HCT116 (cell line): ENCODE data around the gene LRBA. TPM values are rescaled to one million over a fixed set of nuclear protein-coding genes. Genes with fewer than 3 reads are reported as not detected.

Experiments used
- ATAC-seq: fragments of 200-7000 bp; cut with Tn5 transposase; 2 replicates; pipeline ENCODE4 v1.9.1; 2020; ENCODE audit warnings: mild to moderate bottlenecking, moderate library complexity
- BruUV-seq: library from RNA; stranded (reverse); fragments of 400-500 nt; replicated peaks from 2 replicates; lab custom pipeline; 2021; lab: Mats Ljungman, UMichigan
- CTCF ChIA-PET: fragments of 300-600 bp; sonication (Branson Sonifier 250); formaldehyde crosslinking; loops from one replicate; lab custom pipeline; 2021; ENCODE audit warnings: antibody characterized with exemption; lab: Charles Lee
- POLR2A ChIA-PET: fragments of 300-600, 350-600 bp; sonication (Branson Sonifier 250); formaldehyde crosslinking; loops from one replicate; lab custom pipeline; 2021; ENCODE audit warnings: antibody characterized with exemption; lab: Charles Lee
- RAD21 ChIA-PET, 2 experiments: fragments of 300-600 bp; sonication (Branson Sonifier 250); formaldehyde crosslinking; loops; one replicate each; lab custom pipeline; 2023; ENCODE audit warnings: low total read pairs in 2 of 2; ENCODE audit not compliant: uncharacterized antibody in 2 of 2, unreplicated experiment in 2 of 2, low non-redundant PET in 1 of 2; lab: Charles Lee
- DNase-seq: peaks from one replicate; pipeline ENCODE4 v3.0.0-alpha.2; 2010; ENCODE audit warnings: low read depth, low spot score
- H2AFZ ChIP-seq: fragments of 200-600 bp; shearing (Covaris generic), sonication (generic); 2 replicates; pipeline ENCODE4 v1.6.1; 2017; ENCODE audit warnings: low read depth, mixed run types, mixed read lengths, antibody characterized with exemption, low read length; ENCODE audit not compliant: poor library complexity, severe bottlenecking
- H3K27ac ChIP-seq: 2 replicates; pipeline ENCODE4 v1.5.1; 2012; ENCODE audit warnings: low read depth, low read length
- H3K27me3 ChIP-seq: fragments of 200-600 bp; sonication (generic); 2 replicates; pipeline ENCODE4 v1.6.1; 2016; ENCODE audit warnings: mixed run types, low read length, mixed read lengths; ENCODE audit not compliant: insufficient read depth
- H3K36me3 ChIP-seq, 2 experiments: fragments of 200-500 bp in 1 of 2; fragments of 200-600 bp in 1 of 2; sonication (Bioruptor generic) in 1 of 2; sonication (generic) in 1 of 2; 2 replicates each; pipeline versions ENCODE4 v1.5.1 to v1.6.1; 2014 to 2016; ENCODE audit warnings: low read length in 2 of 2, inconsistent platforms in 1 of 2, mixed read lengths in 1 of 2, mixed run types in 1 of 2; ENCODE audit not compliant: insufficient read depth in 2 of 2, control insufficient read depth in 1 of 2
- H3K4me1 ChIP-seq, 2 experiments: fragments of 200-600 bp in 1 of 2; sonication (generic) in 1 of 2; 2 replicates each; pipeline versions ENCODE4 v1.5.1 to v1.6.1; 2012 to 2017; ENCODE audit warnings: low read length in 2 of 2, inconsistent platforms in 1 of 2, mild to moderate bottlenecking in 1 of 2, mixed read lengths in 1 of 2, mixed run types in 1 of 2, moderate library complexity in 1 of 2; ENCODE audit not compliant: insufficient read depth in 2 of 2, control insufficient read depth in 1 of 2
- H3K4me2 ChIP-seq: fragments of 200-600 bp; sonication (generic); 2 replicates; pipeline ENCODE4 v1.6.1; 2017; ENCODE audit warnings: mixed run types, low read length, mixed read lengths
- H3K4me3 ChIP-seq, 2 experiments: fragments of 200-600 bp in 1 of 2; sonication (generic) in 1 of 2; replicated peaks in 1 of 2; 2 replicates each; pipeline ENCODE4 v1.5.1; 2011 to 2016; ENCODE audit warnings: low read length in 2 of 2, control low read depth in 1 of 2, low read depth in 1 of 2, mild to moderate bottlenecking in 1 of 2, mixed read lengths in 1 of 2, mixed run types in 1 of 2
- H3K79me2 ChIP-seq: fragments of 200-600 bp; sonication (generic); 2 replicates; pipeline ENCODE4 v1.6.1; 2017; ENCODE audit warnings: mild to moderate bottlenecking, mixed run types, low read length, moderate library complexity, mixed read lengths; ENCODE audit not compliant: insufficient read depth
- H3K9ac ChIP-seq: fragments of 200-600 bp; sonication (generic); 2 replicates; pipeline ENCODE4 v1.6.1; 2016; ENCODE audit warnings: low read length, mixed read lengths
- H3K9me2 ChIP-seq: fragments of 200-600 bp; sonication (generic), shearing (Covaris generic); 2 replicates; pipeline ENCODE4 v1.6.1; 2017; ENCODE audit warnings: mixed run types, mild to moderate bottlenecking, moderate library complexity; ENCODE audit not compliant: insufficient read depth
- H3K9me3 ChIP-seq, 2 experiments: fragments of 200-500 bp in 1 of 2; fragments of 200-600 bp in 1 of 2; sonication (Bioruptor generic) in 1 of 2; sonication (generic) in 1 of 2; 2 replicates each; pipeline ENCODE4 v1.6.1; 2014 to 2017; ENCODE audit warnings: low read length in 2 of 2, mixed read lengths in 2 of 2, inconsistent platforms in 1 of 2, low read depth in 1 of 2, mild to moderate bottlenecking in 1 of 2, mixed run types in 1 of 2, moderate library complexity in 1 of 2; ENCODE audit not compliant: control insufficient read depth in 1 of 2, insufficient read depth in 1 of 2
- H4K20me1 ChIP-seq: fragments of 200-600 bp; sonication (generic), shearing (Covaris generic); 2 replicates; pipeline ENCODE4 v1.6.1; 2017; ENCODE audit warnings: mixed run types, mild to moderate bottlenecking, moderate library complexity; ENCODE audit not compliant: insufficient read depth
- ATF3 ChIP-seq: IDR thresholded peaks from 2 replicates; pipeline ENCODE4 v1.6.1; 2012
- CBX3 ChIP-seq: IDR thresholded peaks from 2 replicates; pipeline ENCODE4 v1.6.1; 2012; ENCODE audit warnings: low read depth
- CEBPB ChIP-seq: IDR thresholded peaks from 2 replicates; pipeline ENCODE4 v1.6.1; 2012; ENCODE audit warnings: low read depth
- CTCF ChIP-seq, 3 experiments: fragments of 200-600 bp in 1 of 3; sonication (generic) in 1 of 3; IDR thresholded peaks in 2 of 3; conservative IDR thresholded peaks in 1 of 3; 2 replicates each; pipeline ENCODE4 v1.5.1; 2012 to 2017; ENCODE audit warnings: low read depth in 2 of 3, low read length in 2 of 3, antibody characterized with exemption in 1 of 3, borderline replicate concordance in 1 of 3, control low read depth in 1 of 3, mild to moderate bottlenecking in 1 of 3, mixed read lengths in 1 of 3, mixed run types in 1 of 3, moderate library complexity in 1 of 3; ENCODE audit not compliant: insufficient read depth in 1 of 3
- EZH2 ChIP-seq: fragments of 200-600 bp; sonication (generic); IDR thresholded peaks from 2 replicates; pipeline ENCODE4 v1.6.1; 2017; ENCODE audit warnings: antibody characterized with exemption, mixed run types
- EZH2phosphoT487 ChIP-seq: fragments of 200-600 bp; IDR thresholded peaks from 2 replicates; pipeline ENCODE4 v1.6.1; 2018; ENCODE audit warnings: antibody characterized with exemption, borderline replicate concordance
- POLR2AphosphoS5 ChIP-seq: IDR thresholded peaks from 2 replicates; pipeline ENCODE4 v1.6.1; 2011; ENCODE audit warnings: mild to moderate bottlenecking, low read depth, low read length, moderate library complexity
- SIN3A ChIP-seq: IDR thresholded peaks from 2 replicates; pipeline ENCODE4 v1.6.1; 2012; ENCODE audit warnings: low read depth
- SP1 ChIP-seq: IDR thresholded peaks from 2 replicates; pipeline ENCODE4 v1.6.1; 2012; ENCODE audit warnings: low read depth
- YY1 ChIP-seq: IDR thresholded peaks from 2 replicates; pipeline ENCODE4 v1.6.1; 2011; ENCODE audit warnings: low read length, low read depth, moderate library complexity, mild to moderate bottlenecking; ENCODE audit not compliant: insufficient replicate concordance; ENCODE audit errors: extremely low read depth
- intact Hi-C: fragments of 100-400 bp; cut with micrococcal nuclease; formaldehyde crosslinking; loops from 2 replicates; pipeline ENCODE4 v1.10.0; 2022
- total RNA-seq: library from RNA; stranded (reverse); gene quantifications from one replicate; pipeline ENCODE4 v1.2.1, GENCODE V29; 2021; ENCODE audit not compliant: unreplicated experiment

LRBA gene
- total RNA-seq, 1 experiment from 2014 or later: 79.8 TPM

- TF ChIP-seq SIN3A (no peak), SP1 (no peak), YY1 (no peak), CBX3 (no peak), EZH2 (no peak), CTCF (IDR thresholded peaks at IDR 0.05 in 2 of 3, conservative IDR thresholded peaks at IDR 0.05 in 1 of 3; ENCODE audit: borderline replicate concordance in 1 of 3, insufficient read depth in 1 of 3, low read depth in 2 of 3, low read length in 2 of 3) (no peak), ATF3 (no peak), EZH2phosphoT487 (no peak), POLR2AphosphoS5 (no peak), CEBPB (no peak)
- TF ChIP-seq, all 23 proteins: peak for 0
- H3K9me3 ChIP-seq: no peaks in the 10 kb centered on the region
- DNase-seq (no peak), ATAC-seq (no peak)
- no peaks in the 10 kb centered on the region for H4K20me1 ChIP-seq
- no peaks in the 10 kb centered on the region for H3K27me3 ChIP-seq
- H3K9me2 ChIP-seq: no peaks in the 10 kb centered on the region
- ChIA-PET POLR2A (no interaction called here), RAD21 (no interaction called here), CTCF (no interaction called here)
- no peak overlapping the region for H2AFZ ChIP-seq
- H3K4me1 ChIP-seq: no peaks in the 10 kb centered on the region
- H3K4me3 ChIP-seq: no peak overlapping the region
- H3K27ac ChIP-seq: no peak overlapping the region
- no peaks in the 10 kb centered on the region for H3K79me2 ChIP-seq
- BruUV-seq: no TSS peak
- no peak overlapping the region for H3K4me2 ChIP-seq
- H3K36me3 ChIP-seq: 0 out of 4 replicates have a peak, but pooled peaks cover 0 to 4% of the 10 kb centered on the region in 2 experiments
- no peak overlapping the region for H3K9ac ChIP-seq
- intact Hi-C loops: no loop called here
Measured at GRCh38 chr4:150820409-150820808, 194.7 kb downstream of the LRBA start.
